D341Med (cell line): ENCODE results near the gene SLC22A3.

Source experiments
- DNase-seq: peaks from one replicate; pipeline ENCODE4 v3.0.0; 2012; ENCODE audit warnings: low spot score

SLC22A3 gene

DNA sequence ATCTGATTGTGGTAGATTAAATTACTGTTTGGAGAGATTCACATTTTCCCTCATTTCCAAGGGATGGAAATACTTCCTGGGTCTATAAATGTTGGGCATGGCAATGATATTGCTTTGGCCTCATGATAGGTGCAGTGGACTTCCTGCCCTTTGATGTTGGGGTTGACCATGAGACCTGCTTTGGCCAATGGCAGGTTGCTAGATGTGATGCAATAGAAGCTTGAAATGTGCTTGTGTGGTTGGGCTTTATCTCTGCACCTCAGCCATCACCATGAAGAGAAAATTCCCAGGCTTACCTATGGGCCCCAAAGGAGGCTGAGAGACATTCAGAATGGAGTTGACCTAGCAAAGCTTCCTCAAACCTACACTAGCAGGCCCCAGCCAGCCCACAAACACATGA is 69.4 kb downstream of the SLC22A3 start:
- DNase-seq = no peak

DNA sequence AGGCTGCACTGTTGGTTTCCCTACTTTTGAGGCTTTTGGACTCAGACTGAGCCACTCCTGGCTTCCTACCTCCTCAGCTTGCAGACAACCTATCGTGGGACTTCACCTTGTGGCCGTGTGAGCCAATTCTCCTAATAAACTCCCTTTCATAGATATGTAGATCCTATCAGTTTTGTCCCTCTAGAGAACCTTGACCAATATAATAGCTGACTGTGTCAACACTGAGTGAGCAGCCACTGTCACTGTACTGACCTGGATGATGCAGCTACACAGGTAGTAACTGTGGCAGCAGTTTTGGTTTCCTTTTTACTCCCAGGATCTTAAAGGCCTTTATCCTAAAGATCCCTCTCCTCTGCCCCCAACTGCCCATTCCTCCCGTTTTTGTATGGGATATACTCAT is 70.2 kb downstream of the SLC22A3 start:
- no peak for DNase-seq

DNA sequence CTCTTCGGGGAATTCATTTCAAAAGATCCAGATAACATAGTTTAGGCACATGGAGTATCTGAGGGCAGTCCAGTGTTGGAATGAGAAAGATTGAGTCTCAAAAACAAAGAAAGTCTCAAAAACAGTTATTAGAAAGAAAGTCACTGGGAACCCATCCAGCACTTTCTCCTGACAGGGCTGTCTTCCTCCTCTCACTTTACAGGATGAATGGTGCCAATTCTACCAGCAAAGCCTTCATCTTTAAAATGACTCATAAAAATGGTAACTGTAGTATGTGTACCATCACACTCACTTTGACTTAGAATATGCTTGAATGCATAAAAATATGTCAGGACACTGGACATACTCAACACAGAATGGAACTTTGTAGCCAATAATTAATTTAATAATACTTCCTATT is 71.3 kb downstream of the SLC22A3 start:
- no peak for DNase-seq

DNA sequence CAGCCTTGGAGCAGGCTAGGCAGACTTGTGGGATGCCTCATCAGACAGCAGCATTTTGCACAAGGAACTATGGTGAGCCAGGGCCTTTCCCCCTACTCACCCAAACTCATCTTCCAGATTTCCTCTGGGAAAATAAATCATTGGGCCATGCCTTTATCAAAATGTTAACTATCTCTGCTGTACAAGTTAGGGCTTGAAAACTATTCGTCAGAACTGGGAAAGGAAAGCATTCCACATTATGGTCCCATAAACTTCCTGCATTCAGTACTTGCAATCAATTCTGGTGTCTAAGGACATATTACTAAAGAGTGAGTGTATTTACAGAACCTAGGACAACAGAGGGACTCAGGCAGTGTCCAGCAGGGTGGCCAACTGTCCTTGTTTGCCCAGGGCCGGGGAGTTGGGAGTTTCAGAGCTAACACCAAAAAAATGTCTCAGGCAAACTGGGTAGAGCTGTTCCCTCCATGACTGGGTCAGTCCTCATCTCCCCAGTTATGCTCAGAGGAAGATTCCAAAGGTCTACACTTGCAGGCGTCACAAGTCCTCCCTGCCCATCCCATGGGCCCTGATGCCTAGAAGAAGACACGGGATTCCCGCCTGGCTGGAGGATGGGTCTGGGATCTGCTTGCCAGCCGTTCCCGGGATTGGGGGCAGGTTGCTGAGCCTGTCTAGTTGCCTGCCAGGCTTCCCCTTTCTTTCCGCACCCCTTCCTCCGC is 72.2 kb downstream of the SLC22A3 start:
- no peak for DNase-seq

DNA sequence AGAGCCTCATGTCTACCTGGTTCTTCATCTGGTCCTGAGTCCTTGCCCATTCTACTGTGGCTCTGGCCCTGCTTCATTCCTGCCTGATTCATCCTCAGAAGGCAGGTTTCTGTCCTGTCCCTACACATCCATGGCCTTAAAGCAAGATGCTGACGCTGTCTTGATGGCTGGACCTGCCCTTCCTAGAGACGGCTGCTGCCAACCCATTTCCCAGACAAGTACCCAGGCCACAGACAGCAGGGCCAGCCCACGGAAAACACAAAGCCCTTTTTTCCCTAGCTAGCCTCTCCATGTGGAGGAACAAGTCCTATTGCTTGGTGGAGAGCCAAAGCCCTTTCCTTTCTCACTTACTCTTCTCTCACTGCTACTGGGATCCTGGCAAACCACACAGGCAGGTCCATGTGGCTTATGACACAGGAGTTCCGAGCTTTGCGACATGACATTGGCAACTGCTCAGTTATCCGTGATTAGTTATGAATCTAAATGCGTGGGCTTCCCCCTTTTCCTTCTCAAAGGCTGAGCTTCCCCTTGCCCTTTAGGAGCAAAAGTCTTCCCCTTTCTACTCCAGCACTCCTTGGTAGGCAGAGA is 72.9 kb downstream of the SLC22A3 start:
- no peak for DNase-seq

DNA sequence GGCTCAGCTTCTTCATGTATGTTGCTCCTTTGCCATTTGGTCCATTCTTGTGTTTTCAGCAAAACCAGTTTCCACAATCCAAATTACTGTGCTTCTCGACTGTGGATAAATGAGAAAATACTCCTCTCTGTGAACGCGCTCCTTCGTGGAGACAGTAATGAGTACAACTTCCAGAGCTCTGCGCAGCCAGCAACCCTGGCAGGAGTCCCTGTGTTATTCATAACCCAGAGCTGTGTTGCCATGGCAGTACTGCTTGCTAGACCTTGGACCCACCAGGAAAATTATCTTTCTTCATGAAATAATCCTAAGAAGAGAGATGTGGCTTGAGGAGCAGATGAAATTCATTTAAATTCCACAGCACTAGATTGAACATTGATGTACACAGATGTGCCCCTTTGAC is 73.7 kb downstream of the SLC22A3 start:
- DNase-seq = no peak

DNA sequence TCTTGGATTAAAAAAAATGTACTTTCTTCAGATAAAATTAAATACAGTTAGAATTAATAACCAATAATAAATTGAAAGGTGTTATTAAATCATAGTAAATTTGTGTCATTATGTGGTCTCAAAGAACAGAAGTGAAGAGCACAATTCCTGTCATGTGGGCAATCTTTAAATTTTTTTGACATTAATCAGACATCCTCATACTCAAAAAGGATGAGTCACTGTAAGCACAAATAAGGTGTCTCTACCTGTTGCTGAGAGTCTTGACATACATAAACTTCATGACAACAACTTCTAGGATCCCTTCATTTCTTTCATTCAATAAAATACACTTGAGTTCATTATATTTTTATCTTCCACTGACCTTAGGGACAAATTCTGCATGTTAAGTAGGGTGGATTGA is 76.1 kb downstream of the SLC22A3 start:
- DNase-seq = no peak

DNA sequence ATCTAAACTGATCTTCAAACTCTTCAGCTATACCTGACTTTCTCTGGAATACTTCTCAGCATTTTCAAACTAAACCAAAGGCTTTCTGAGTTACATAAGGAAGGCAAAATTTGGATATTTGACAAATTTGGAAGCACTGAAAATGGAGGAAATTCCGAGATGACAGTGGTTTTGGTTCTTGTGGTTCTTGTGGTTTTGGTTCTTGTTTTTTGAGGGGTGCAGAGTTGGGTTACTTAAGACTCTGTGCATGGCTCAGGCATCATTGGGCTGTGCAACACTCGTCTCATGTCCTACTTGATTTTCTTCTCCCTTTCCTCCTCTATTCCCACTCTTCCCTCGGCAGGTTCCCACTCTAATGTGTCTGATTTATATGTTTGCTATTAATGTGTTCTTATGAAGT is 78.0 kb downstream of the SLC22A3 start:
- DNase-seq = no peak

DNA sequence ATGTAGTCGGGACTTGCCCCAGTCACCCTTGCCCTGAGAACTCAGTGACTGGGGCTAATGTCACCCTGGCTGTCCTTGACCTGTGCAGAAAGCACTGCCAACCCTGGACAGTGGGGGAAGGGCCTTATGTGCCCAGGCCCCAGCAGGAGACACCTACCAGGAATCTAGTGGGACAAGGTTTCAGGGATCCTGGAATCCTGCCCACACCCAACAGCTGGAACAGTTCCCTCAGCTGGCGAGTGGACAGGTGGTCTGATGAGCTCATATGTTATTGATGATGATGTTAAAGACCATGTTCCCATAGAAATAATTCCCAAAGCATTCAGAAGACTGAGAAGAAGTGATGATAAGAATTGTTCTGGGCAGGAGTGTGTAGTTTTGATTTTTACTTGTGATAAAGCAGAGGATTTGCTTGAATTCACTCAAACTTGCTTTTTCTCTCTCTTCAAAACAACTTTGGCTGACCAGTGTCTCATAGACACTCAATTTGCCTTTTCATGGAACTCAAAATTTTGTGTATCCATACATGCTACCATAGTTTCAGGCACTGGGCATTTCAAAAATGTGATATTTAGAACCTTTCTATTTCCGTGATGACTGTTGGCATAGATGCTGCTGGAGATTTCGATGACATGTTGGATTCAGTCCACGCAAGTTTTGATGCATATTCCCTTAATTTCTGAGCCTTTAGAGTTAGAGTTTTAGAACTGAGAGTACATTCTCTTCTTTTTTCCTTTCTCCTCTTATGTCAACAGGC is 79.3 kb downstream of the SLC22A3 start:
- no peak for DNase-seq

DNA sequence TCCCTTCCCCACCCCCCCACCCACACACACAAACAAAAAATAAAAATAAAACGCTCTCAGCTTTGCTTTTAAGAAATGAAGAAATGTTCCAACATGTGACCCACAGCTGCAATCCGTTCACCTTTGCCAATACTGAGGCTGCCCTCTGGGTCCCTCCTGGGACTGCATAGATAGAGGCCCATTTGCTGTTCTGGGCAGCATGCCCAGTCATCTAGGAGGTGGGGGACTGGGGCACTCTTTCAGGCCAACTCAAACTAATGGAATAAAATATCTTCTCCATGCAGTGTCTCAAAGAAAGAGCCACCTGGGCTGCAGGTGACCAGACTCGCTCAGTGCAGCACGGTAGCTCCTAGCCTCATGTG is 79.9 kb downstream of the SLC22A3 start:
- no peak for DNase-seq

DNA sequence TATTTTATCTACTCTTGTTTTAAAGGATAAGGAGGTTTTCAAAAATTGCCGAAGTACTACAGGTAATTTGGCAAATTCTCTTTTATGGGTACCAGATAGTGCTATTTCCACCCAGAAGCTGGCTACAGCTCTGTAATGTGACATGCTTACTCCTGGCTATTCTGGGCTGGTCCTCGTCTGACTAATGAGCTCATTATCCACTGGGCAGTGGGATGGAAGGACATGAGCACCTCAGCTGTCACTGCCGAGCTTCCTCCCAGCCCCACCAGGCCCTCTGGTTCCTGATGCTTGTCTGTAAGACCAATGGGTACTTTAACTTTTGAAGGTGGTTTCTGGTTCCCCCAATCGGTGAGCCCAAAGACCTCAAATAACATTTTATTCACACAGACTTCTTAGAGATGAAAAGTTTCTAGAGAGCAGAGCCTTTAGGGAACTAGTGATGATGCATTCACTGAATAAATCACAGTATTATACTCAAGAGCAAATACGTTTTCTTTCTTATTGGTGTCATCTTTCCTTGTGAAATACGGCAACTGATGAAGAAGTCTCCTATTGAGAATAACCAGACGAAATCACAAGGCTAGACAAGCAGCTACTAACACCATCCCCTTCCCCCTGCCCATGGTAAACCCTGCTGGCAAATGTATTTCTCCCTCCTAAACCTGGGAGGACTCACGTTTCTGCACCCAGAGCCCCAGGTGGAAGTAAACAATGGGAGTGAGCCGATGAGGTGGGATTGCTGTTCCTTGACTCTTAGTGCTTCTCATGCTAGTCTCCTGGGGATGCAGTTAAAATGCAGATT is 80.8 kb downstream of the SLC22A3 start:
- no peak for DNase-seq

DNA sequence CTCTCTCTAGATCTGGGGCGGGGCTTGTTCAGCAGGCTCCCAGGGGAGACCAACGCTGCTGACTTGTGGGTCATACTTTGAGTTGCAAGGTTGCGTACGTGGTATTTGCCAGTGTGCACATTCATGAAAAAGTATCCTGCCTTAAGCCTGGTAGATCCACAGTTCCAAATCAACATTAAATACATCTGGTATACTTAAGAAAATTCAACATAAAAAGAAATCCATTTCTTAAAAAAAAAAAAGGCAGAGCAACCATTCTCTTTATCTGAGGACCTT is 81.4 kb downstream of the SLC22A3 start:
- DNase-seq = no peak

DNA sequence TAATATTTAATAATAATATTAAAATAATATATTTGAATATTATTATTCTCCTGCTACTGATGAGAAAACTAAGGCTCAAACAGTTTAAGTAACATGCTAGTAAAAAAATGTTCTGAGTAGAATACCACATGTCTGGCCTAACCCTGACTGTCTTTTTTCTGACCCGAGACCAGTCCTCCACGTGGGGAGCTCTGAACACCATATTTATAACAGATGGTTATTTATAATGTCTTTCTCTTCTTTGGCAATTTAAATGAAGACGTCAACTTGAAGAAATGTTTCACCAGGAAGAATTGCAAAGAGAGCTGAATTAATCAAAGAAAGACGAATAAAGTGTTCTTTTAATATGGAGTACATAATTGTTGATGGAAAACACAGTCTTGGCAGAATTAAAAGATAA is 82.0 kb downstream of the SLC22A3 start:
- DNase-seq = no peak

DNA sequence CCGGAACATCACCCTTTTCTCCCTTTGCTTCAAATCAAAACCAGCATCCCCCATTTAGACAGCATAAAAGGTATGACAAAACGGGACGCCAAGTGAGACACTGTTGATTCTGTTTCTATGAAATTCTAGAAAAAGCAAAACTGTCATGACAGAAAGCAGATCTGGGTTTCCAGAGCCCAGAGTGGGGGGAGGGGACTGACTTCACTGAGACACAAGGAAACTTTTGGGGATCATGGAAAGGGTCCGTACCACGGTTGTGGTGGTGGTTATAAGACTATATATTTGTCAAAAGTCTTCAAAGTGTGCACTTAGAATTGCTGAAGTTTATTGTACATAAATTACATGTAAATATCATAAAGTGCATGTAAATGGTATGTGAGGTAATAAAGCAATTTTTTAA is 82.6 kb downstream of the SLC22A3 start:
- no peak for DNase-seq

DNA sequence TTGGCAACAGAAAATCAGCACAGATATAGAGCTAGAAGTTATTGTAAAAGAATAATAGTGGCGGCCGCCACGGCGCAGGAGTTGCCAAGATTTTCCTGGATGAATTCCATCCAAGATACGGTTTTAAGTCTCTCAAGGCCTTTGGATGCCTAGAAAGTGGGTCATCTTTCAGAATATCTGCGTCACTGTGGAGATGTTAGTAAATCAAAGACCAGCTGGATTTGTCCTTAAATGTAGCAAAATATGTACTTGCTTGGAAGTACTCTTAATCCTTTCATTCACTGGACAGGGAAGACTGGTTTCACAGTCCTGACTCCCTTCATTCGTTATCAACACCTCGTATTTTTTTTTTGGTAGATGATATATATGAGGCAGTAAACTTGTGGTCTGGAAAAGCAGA is 83.0 kb downstream of the SLC22A3 start:
- DNase-seq = no peak

DNA sequence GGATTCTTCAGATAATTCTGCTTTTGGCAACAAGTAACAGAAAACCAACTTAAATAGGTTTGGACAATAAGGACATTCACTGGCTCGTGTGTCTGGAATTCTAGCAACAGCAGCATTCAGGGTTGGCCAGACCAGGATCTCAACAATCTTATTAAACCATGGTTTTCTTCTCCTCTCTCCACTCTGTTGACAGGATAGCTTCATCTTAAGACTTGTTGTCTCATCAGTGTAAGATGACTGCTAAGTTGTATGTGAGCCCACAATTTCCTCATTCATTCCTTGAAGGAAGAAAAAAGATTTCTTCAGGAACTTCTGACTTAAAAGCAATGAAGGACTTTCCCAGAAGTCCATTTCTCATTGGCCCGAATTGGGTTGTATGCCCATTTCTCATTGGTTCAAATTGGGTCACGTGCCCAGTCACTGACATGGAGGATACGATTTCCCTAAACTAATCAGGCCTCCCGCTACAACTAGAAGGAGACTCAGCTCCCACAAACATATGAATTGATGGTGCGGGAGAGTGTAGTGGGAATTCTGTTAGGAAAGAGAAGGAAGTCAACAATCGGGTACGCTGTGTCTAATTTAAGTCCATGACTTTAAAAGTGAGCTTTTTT is 83.7 kb downstream of the SLC22A3 start:
- no peak for DNase-seq

DNA sequence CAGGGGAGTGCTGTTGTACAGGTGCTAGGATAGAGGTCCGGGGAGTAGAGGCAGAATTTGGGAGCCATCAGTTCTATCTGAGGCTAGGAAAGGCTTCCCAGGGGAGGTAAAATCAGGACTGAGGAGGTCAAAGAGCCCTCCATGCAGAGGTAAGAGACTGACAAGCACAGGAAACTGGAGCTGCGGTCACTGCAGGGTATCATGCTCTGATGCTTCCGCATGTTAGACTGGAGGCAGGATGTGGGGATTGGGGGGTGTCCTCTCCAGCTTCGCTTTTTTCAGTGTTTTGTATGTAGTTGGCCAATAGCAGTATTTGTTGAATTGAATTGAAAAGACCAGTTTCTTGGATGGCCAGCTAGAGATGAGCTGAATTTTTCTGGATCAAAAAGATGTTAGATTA is 87.8 kb downstream of the SLC22A3 start:
- DNase-seq = no peak

DNA sequence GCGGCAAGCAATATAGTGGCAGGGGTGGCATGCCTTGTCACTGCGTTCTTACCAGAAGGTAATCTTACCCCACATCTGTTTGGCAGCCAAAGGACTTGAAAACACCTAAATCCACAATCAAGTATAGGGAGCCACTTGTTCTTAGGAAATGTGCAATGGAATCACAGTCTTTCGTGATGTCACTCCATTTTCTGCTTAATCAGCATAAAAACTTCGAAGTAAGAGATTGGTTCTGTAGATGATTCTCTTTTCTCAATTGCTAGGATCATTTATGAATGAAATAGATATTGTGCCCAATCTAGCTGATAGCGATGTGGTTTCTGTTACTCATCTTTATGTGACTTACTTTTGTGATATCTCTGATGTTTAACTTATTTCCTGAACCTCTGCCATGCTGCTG is 89.0 kb downstream of the SLC22A3 start:
- DNase-seq = no peak

DNA sequence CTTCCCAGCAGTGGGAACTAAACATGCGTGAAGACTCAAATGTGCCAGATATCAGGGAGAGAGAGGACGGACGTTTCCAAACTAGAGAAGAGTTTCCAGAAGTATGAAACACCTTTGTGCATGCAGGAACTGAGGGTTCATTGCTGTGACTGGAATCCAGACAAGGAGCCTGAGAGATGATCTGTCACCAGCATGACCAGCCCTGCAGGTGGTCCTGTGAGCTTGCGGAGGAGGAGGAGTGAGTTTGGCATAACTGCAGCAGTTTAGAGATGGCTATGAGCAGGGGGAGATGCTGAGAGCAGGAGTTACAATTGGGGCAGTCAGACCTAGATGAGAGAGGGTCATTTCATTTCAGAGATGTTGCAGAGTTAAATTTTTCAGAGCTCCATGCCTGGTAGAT is 89.6 kb downstream of the SLC22A3 start:
- DNase-seq = no peak

DNA sequence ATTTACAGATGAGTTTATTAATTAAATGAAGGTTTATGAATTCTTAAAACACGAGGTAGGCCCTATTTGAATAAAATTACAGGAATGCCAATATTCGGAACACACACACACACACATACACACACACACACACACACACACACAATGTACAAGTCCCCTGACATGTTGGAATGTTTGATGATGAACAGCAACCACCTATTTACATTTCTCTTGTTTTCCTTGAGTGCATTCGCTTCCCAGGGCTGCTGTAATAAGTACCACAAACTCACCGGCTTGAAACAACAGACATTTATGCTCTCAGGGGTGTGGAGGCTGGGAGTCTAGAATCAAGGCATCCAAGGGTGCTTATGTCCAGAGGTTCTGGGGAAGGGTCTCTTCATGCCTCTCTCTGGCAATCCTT is 90.3 kb downstream of the SLC22A3 start:
- no peak for DNase-seq

DNA sequence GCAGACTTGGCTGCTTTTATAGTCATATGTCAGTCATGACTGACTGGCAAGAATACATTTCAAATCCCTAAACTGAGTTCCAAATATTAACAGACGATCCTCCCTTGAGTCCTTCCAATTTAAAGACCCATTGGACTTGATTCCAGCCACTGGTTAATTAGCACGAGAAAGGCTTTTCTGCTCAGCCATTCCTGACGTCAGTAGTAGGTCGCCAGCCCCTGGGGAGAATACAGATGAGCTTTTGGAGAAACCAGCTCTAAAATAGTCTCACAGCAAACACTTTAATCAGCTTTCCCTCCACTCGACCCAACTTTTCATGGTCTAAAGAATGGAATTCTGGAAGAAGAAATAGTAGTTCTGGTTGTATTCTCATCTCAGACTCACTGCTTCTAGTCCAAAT is 91.6 kb downstream of the SLC22A3 start:
- no peak for DNase-seq

DNA sequence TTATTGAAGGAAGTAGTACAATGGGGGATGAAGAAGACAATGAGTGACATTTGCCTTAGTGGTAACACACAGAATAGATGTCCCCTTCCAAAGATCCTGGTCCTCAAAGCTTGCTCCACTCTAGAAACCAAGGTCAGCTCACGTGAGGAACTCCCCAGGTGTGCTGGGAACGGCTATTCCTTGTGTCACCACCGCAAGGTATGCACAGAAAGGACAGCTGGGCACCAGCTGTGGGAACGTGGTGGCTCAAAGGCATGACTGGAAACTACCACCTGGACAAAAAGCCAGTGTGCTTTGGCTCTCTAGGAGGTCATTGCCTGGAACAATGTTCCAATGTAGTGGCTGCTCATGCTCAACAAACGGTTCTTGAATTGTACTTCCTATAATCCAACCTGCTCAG is 94.0 kb downstream of the SLC22A3 start:
- DNase-seq = no peak

DNA sequence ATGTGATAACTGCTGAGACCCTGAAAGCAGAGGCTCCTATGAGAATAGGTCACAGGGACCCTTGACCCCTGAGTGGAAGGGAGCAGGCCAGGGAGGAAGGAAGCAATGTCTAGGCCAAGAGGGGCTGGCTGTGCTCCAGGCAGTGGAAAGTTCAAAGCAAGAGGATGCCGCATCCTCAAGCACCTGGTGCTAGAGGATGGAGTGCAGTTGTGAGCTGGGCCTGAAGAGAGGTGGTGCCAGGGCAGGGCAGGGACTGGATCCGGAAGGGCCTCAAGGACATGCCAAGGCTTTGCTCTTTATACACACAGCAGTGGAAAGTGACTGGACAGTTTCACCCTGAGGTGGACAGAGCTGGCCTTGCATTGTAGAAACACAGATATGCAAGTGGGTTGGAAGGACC is 97.0 kb downstream of the SLC22A3 start:
- DNase-seq = no peak
